T-helper 17 cell (primary cell): ENCODE measurements around the gene RNF19B. TPM values are rescaled to one million over a fixed set of nuclear protein-coding genes. Genes with fewer than 3 reads are reported as not detected.
"Not testable (repeated sequence)": the region's sequence is repeated elsewhere in the genome, so short reads cannot be mapped to it uniquely, and the experiment has no call there.

ENCODE experiments used
- ATAC-seq: fragments of 150-1000 bp; cut with Tn5 transposase; 2 replicates; pipeline ENCODE4 v1.10.0; 2021; ENCODE audit warnings: mild to moderate bottlenecking, moderate library complexity
- DNase-seq, 3 donors: peaks; one replicate each; pipeline versions ENCODE4 v3.0.0 to v3.0.0-alpha.2; 2020 to 2021
- H3K9me3 ChIP-seq: one replicate; pipeline ENCODE4 v1.7.0; 2013; ENCODE audit warnings: low read length, mild to moderate bottlenecking; ENCODE audit not compliant: control insufficient read depth, poor library complexity, severe bottlenecking
- H3K27ac Mint-ChIP-seq: one replicate; pipeline ENCODE4 v1.8.0; 2022; ENCODE audit warnings: mild to moderate bottlenecking, moderate library complexity, mixed read lengths
- H3K27me3 Mint-ChIP-seq: one replicate; pipeline ENCODE4 v1.8.0; 2022; ENCODE audit warnings: mixed read lengths
- H3K36me3 Mint-ChIP-seq: one replicate; pipeline ENCODE4 v1.8.0; 2022; ENCODE audit warnings: low read depth, mixed read lengths
- H3K4me1 Mint-ChIP-seq: one replicate; pipeline ENCODE4 v1.8.0; 2022; ENCODE audit warnings: mild to moderate bottlenecking, mixed read lengths
- H3K4me3 Mint-ChIP-seq: one replicate; pipeline ENCODE4 v1.8.0; 2022; ENCODE audit warnings: mild to moderate bottlenecking, moderate library complexity, mixed read lengths
- total RNA-seq, 4 donors: library from RNA in 2 of 4; stranded (reverse) in 2 of 4; gene quantifications; one replicate each; pipeline ENCODE4 v1.2.3 and lab custom pipeline; 2022 to 2026

RNF19B gene
- total RNA-seq, 2 donors from 2014 or later, result 67.1 to 87.7 TPM

DNA sequence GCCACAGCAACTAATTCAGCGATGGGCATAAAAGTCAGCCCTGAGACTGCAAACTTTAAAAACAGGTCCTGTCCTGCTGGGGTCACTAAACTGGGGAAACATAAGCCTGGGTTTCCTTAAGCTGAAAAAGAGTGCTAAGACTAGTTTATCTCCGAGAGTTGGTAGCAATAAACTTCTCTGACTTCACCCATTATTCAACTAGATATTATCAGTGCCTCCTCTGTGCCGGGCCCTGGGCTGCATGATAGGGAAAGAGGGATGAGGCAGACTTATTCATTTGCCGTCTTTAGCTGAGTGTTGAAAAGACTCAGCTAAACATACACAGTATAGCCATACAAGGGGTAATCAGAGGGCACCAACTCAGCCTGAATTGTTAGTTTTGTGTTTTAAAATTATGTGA, 39.0 kb upstream of the RNF19B start:
- no peak for DNase-seq
- Mint-ChIP-seq H3K4me3 (no peak overlapping the region), H3K27ac (no peak overlapping the region), H3K4me1 (peaks cover 18% of the 10 kb centered on the region), H3K27me3 (no peaks in the 10 kb centered on the region), H3K36me3 (no peaks in the 10 kb centered on the region)
- ATAC-seq, result no peak
- no peaks in the 10 kb centered on the region for H3K9me3 ChIP-seq

- Mint-ChIP-seq H3K4me1 (peaks cover 29% of the 10 kb centered on the region), H3K27me3 (no peaks in the 10 kb centered on the region), H3K27ac (peak overlapping the region; percentile 32), H3K4me3 (no peak overlapping the region), H3K36me3 (no peaks in the 10 kb centered on the region)
- no peak for DNase-seq
- no peaks in the 10 kb centered on the region for H3K9me3 ChIP-seq
- no peak for ATAC-seq
Measured at GRCh38 chr1:33002006-33002405, 37.4 kb upstream of the RNF19B start.

GRCh38 chr1:33001282-33001681, 36.7 kb upstream of the RNF19B start:
- no peaks in the 10 kb centered on the region for H3K27me3 Mint-ChIP-seq
- ATAC-seq (peak; percentile 36), DNase-seq (no peak)
- H3K9me3 ChIP-seq, result no peaks in the 10 kb centered on the region
- no peak overlapping the region for H3K4me3 Mint-ChIP-seq
- H3K27ac Mint-ChIP-seq, result no peak overlapping the region
- no peaks in the 10 kb centered on the region for H3K36me3 Mint-ChIP-seq
- peaks cover 27% of the 10 kb centered on the region for H3K4me1 Mint-ChIP-seq

DNA sequence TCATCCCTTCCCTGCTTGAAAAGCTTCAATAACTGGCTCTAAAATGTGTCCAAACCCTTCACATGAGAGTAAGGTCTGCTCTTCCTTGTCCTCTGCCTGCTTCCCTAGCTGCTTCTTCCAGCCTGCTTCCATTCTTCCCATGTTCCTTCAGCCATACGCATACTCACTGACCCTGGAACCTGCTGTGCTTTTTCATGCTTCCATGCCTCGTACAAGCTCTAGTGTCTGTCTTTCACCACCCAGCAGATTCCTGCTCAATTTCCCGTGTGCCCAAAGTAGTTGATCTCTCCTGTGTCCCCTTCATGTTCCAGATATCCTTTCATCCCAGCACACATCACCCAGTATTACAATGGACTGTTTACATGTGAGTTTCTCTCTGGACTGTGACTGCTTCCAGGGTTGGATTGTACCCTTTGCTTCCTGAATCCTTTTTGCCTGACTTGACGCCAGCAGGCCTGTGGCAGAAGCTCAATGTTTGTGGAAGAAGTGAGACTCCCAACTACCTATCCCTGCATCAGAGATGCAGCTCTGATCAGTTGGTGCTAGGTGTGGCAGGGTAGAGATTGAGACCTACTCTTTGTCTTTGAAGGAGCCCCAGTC, 35.9 kb upstream of the RNF19B start:
- no peak overlapping the region for H3K27ac Mint-ChIP-seq
- ATAC-seq, result no peak
- H3K36me3 Mint-ChIP-seq, result no peaks in the 10 kb centered on the region
- peaks cover 25% of the 10 kb centered on the region for H3K4me1 Mint-ChIP-seq
- no peaks in the 10 kb centered on the region for H3K27me3 Mint-ChIP-seq
- H3K9me3 ChIP-seq, result no peaks in the 10 kb centered on the region
- DNase-seq, result no peak
- peak overlapping the region; percentile 8 for H3K4me3 Mint-ChIP-seq

- Mint-ChIP-seq H3K4me3 (no peak overlapping the region), H3K27me3 (no peaks in the 10 kb centered on the region), H3K27ac (no peak overlapping the region), H3K4me1 (peaks cover 25% of the 10 kb centered on the region), H3K36me3 (no peaks in the 10 kb centered on the region)
- DNase-seq (no peak), ATAC-seq (no peak)
- H3K9me3 ChIP-seq, result no peaks in the 10 kb centered on the region
Measured at GRCh38 chr1:32998997-32999396, 34.4 kb upstream of the RNF19B start.

DNA sequence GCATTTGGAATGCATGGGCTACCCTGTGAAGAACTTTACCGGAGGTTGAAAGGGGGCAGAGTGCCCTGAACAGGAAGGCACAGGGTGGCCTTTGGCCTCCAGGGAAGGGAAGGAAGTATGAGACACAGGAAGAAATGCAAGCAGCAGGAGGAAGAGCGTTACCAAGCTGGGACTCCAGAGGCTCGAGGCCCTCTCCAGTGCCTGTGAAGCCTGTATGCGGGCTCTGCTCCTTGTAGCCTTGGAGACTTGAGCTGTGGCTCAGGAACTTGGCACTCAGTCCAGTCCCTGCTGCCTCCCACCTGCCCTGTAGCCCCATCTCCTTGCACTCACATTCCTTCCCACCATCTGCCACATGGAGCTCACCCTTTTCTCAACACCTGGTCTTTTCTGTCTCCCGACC, 33.5 kb upstream of the RNF19B start:
- Mint-ChIP-seq H3K36me3 (no peaks in the 10 kb centered on the region), H3K4me1 (peaks cover 25% of the 10 kb centered on the region), H3K4me3 (peak overlapping the region; percentile 82), H3K27ac (peak overlapping the region; percentile 90), H3K27me3 (no peaks in the 10 kb centered on the region)
- no peaks in the 10 kb centered on the region for H3K9me3 ChIP-seq
- no peak for DNase-seq
- ATAC-seq, result peak; percentile 52

DNA sequence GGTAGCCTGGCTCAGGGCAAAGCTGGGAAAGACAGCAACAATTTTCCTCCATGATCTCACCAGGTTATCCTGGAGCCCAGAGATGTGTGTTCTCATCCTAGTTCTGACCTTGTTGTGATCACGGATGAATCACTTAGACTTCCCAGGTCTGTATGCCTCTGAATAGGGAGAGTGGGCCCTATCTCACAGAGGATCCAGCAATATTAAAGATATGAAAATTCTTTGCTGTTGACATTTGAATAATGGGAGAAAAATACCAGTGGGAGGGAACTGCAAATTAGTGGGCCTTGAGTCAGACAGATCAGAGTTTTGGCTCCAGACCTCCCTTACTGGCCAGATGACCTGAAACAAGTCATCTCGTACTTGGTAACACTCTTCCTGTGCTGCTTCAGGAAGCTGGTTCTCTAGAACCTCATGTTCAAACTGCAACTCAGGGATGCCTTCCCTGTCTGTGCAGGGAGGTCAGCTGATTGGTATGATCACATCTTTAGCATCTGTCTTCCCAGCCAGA, 32.8 kb upstream of the RNF19B start:
- Mint-ChIP-seq H3K4me3 (peak overlapping the region; percentile 68), H3K36me3 (no peaks in the 10 kb centered on the region), H3K27ac (peak overlapping the region; percentile 90), H3K27me3 (no peaks in the 10 kb centered on the region), H3K4me1 (peaks cover 29% of the 10 kb centered on the region)
- H3K9me3 ChIP-seq, result no peaks in the 10 kb centered on the region
- DNase-seq (no peak), ATAC-seq (no peak)

GRCh38 chr1:32993324-32993636, 28.7 kb upstream of the RNF19B start:
- DNase-seq, H3K36me3 Mint-ChIP-seq, H3K9me3 ChIP-seq, ATAC-seq, H3K27me3 Mint-ChIP-seq, H3K4me3 Mint-ChIP-seq: not testable (repeated sequence)
- peak overlapping the region; percentile 95 for H3K27ac Mint-ChIP-seq
- peaks cover 37% of the 10 kb centered on the region for H3K4me1 Mint-ChIP-seq

DNA sequence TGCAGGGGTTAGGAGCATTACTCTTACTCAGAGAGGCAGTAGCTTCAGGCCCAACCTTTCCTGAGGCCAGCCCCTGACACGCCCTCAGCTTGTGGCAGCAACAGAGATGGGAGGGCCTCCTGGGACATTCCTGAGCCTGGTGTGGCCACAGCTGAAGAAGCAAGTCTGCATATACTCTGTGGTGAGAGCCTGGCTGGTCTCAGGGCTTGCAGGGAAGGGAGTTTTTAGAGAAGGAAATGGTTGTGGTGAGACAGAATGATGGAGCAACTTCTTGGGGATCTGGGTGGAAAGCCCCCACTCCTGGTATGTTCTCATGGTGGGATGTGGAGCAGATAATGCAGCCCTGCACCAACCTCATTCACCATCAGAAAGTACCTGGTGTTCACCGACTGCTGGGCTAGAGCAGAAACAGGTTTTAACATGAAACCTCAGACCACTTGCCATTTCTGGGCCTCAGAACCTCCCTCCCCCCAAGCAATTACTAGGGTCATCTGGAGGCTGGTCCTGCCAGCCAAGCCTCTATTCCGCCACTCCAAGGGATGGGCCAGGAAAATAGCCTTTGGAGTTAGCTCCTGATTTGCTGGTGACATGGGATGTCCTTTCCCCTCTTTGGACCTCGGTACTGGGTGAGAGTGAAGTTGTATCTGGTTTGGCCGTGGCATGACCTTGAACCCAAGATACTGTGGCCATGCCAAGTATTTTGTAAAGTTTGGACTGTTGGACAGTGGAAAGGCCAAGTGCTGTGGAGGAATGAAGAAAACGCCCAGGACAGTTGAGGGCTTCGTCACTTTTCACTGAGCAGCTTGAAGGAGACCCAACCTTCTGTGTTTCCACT, 28.1 kb upstream of the RNF19B start:
- Mint-ChIP-seq H3K36me3 (no peaks in the 10 kb centered on the region), H3K4me1 (peaks cover 32% of the 10 kb centered on the region), H3K4me3 (peak overlapping the region; percentile 69), H3K27ac (peak overlapping the region; percentile 95), H3K27me3 (no peaks in the 10 kb centered on the region)
- ATAC-seq (peak; percentile 95), DNase-seq (peak; percentile 39 to 65 (median 58))
- no peaks in the 10 kb centered on the region for H3K9me3 ChIP-seq

DNA sequence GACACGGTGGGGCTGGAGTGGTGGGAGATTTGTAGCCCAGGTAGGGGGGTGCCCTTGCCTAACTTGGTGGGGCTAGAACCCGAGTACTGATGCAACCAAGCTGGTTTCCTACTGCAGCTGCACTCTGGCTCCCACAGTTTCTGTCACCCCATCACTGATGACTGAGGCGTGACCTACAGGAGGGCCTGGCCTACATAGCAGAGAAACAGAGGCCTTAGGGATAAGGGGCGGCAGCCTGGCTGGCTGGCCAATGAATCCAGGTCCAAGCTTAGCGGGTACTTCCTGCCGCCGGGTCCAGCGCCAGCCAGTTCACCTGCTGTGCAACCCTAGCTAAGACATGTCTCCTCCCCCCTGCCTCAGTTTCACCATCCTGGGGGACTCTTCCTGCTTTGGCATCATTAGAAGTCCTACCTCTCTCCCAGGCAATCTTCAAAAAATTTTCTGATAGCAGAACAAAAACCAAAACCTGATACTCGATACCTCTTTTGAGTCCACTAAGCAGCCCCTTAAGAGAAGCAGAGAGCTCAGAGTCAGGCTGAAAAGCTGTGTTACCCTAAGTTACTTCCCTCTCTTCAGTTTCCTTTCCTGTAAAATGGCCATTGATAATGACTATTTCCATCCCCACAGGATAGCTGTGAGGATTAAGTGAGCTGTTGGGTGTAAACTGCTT, 27.3 kb upstream of the RNF19B start:
- H3K36me3 Mint-ChIP-seq, result no peaks in the 10 kb centered on the region
- DNase-seq (no peak), ATAC-seq (no peak)
- H3K27ac Mint-ChIP-seq, result peak overlapping the region; percentile 95
- peak overlapping the region; percentile 69 for H3K4me3 Mint-ChIP-seq
- H3K9me3 ChIP-seq, result no peaks in the 10 kb centered on the region
- no peaks in the 10 kb centered on the region for H3K27me3 Mint-ChIP-seq
- peaks cover 27% of the 10 kb centered on the region for H3K4me1 Mint-ChIP-seq

DNA sequence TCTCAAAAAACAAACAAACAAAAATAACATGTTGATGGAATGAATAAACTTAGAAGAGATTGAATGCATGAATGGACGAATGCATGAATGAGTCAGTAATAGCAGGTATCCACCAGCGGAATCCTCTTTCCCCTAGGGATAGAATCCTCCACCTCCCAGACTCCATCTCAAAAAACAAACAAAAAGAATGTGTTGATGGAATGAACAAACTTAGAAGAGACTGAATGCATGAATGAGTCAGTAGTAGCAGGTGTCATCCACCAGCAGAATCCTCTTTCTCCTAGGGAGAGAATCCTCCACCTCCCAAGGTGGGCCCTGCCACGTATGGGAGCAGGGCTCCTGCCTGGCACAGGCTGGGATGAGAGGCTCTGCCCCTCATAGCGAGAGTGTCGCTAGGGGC, 26.8 kb upstream of the RNF19B start:
- Mint-ChIP-seq H3K27ac (peak overlapping the region; percentile 95), H3K4me3 (peak overlapping the region; percentile 47), H3K4me1 (peaks cover 27% of the 10 kb centered on the region), H3K27me3 (no peaks in the 10 kb centered on the region), H3K36me3 (no peaks in the 10 kb centered on the region)
- DNase-seq (no peak), ATAC-seq (no peak)
- H3K9me3 ChIP-seq, result no peaks in the 10 kb centered on the region

DNA sequence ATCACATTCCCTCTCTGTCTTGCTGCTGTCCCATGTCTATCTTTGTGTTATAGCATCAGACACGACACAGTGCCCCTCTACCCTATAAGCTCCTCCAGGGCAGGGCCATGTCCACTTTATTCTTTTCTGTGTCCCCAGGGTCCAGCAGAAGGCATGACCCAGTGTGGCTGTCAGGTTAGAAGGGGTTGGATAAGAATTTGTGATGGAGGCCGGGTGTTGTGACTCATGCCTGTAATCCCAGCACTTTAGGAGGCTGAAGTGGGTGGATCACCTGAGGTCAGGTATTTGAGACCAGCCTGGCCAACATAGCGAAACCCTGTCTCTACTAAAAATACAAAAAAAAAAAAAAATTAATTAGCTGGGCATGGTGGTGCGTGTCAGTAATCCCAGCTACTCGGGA, 26.3 kb upstream of the RNF19B start:
- Mint-ChIP-seq H3K4me3 (peak overlapping the region; percentile 47), H3K27me3 (no peaks in the 10 kb centered on the region), H3K4me1 (peaks cover 29% of the 10 kb centered on the region), H3K27ac (peak overlapping the region; percentile 95), H3K36me3 (no peaks in the 10 kb centered on the region)
- DNase-seq (no peak), ATAC-seq (no peak)
- H3K9me3 ChIP-seq, result no peaks in the 10 kb centered on the region
